ENCODE results near the gene MBTPS2.

GRCh38 chrX:21926116-21926515 is 86.7 kb downstream of the MBTPS2 start:
- TF ChIP-seq CTCF (IDR thresholded peaks at IDR 0.05) (no peak), POLR2A (IDR thresholded peaks at IDR 0.05) (no peak), POLR2AphosphoS5 (IDR thresholded peaks at IDR 0.05) (no peak)
